Peyer's patch (tissue), 4 donors: Measurements from ENCODE around the gene PACRG. TPM values are rescaled to one million over a fixed set of nuclear protein-coding genes. Genes with fewer than 3 reads are reported as not detected.

Source experiments
- DNase-seq, 3 donors: peaks; one replicate each; pipeline ENCODE4 v3.0.0-alpha.2; 2017 to 2019
- H3K27ac ChIP-seq, 4 donors: fragments of 200-600 bp; sonication (generic); one replicate each; pipeline ENCODE4 v1.5.1; 2016 to 2019
- H3K27me3 ChIP-seq, 2 donors: fragments of 200-600 bp; sonication (generic); one replicate each; pipeline ENCODE4 v1.5.1; 2019
- H3K36me3 ChIP-seq, 3 donors: fragments of 200-600 bp; sonication (generic); one replicate each; pipeline ENCODE4 v1.5.1; 2016 to 2019
- H3K4me1 ChIP-seq, 4 donors: fragments of 200-600 bp; sonication (generic); one replicate each; pipeline ENCODE4 v1.5.1; 2016 to 2019
- H3K4me3 ChIP-seq, 4 donors: fragments of 200-600 bp; sonication (generic); 1 replicate in 3 of 4; 2 replicates in 1 of 4; pipeline ENCODE4 v1.5.1; 2016 to 2019; ENCODE audit warnings: mild to moderate bottlenecking in 1 of 4
- H3K9me3 ChIP-seq, 4 donors: fragments of 200-600 bp; sonication (generic); one replicate each; pipeline ENCODE4 v1.5.1; 2016 to 2019; ENCODE audit warnings: mild to moderate bottlenecking in 1 of 4
- POLR2A ChIP-seq, 2 donors: fragments of 450-650 bp; IDR thresholded peaks; one replicate each; pipeline ENCODE4 v1.5.1; 2017; ENCODE audit warnings: antibody characterized with exemption in 2 of 2, mild to moderate bottlenecking in 2 of 2, moderate library complexity in 2 of 2
- total RNA-seq, 4 donors: library from RNA; depleted of rRNA; stranded (reverse); fragments of >200 nt; gene quantifications; one replicate each; pipeline ENCODE4 v1.1.0, GENCODE V29; 2016
- TF ChIP-seq, protein P1 (sequence below), 6 experiments: fragments of 450-650 bp in 4 of 6; fragments of 200-600 bp in 2 of 6; sonication (generic) in 1 of 6; IDR thresholded peaks; one replicate each; pipeline ENCODE4 v1.5.1; 2017 to 2019; ENCODE audit warnings: antibody characterized with exemption in 6 of 6, mild to moderate bottlenecking in 3 of 6, moderate library complexity in 1 of 6

The PACRG gene
- total RNA-seq, 4 donors from 2014 or later: 0.76 to 2.5 TPM; not detected in 2

DNA sequence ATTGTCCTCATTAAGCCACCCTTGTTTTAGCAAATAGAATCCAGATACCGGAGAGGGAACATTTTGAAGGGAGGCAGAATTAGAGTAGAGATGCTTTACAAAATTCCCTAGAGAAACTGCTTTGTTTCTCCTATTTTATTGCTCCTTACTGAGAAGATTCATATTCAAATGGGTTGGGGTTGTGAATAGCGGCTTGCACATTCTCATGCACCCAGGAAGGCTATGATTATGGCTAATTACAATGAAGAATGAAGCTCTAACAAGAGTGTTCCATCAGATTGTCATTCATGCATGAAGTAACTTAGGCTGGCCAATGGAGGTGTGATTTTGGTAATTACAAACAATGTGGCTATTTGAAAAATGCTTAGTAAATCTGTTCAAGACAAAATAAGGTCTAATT, 129.6 kb downstream of the PACRG start:
- Histone ChIP-seq H3K9me3 (no peaks in the 10 kb centered on the region), H3K27me3 (no peaks in the 10 kb centered on the region), H3K36me3 (no peaks in the 10 kb centered on the region), H3K4me3 (no peak overlapping the region), H3K4me1 (no peaks in the 10 kb centered on the region), H3K27ac (no peak overlapping the region)
- no peak for TF ChIP-seq POLR2A (IDR thresholded peaks at IDR 0.05)
- TF ChIP-seq, protein P1, sequence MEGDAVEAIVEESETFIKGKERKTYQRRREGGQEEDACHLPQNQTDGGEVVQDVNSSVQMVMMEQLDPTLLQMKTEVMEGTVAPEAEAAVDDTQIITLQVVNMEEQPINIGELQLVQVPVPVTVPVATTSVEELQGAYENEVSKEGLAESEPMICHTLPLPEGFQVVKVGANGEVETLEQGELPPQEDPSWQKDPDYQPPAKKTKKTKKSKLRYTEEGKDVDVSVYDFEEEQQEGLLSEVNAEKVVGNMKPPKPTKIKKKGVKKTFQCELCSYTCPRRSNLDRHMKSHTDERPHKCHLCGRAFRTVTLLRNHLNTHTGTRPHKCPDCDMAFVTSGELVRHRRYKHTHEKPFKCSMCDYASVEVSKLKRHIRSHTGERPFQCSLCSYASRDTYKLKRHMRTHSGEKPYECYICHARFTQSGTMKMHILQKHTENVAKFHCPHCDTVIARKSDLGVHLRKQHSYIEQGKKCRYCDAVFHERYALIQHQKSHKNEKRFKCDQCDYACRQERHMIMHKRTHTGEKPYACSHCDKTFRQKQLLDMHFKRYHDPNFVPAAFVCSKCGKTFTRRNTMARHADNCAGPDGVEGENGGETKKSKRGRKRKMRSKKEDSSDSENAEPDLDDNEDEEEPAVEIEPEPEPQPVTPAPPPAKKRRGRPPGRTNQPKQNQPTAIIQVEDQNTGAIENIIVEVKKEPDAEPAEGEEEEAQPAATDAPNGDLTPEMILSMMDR (IDR thresholded peaks at IDR 0.05): no peak
- no peak for DNase-seq

DNA sequence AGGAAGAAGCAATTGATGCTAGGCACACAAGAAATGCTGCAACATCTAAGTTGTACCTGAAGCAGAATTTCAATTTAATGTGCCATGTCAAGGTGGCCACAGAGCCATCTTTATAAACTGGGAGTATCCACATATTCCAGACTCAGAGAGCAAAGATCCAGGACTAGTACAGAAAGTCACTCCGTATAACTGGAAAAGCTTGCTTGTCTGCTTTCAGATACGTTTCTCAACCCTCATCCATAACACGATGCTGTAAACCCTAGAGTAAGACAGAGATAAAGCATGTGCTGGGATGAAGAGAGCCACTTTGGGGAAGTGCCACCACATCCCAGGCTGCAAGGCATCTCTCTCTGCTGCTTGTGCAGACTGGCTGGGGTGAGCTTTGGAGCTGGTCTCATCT, 134.7 kb downstream of the PACRG start:
- DNase-seq: no peak
- Histone ChIP-seq H3K4me3 (no peak overlapping the region), H3K27ac (no peak overlapping the region), H3K36me3 (no peaks in the 10 kb centered on the region), H3K4me1 (no peaks in the 10 kb centered on the region), H3K9me3 (no peaks in the 10 kb centered on the region), H3K27me3 (no peaks in the 10 kb centered on the region)
- TF ChIP-seq, protein P1 (IDR thresholded peaks at IDR 0.05): no peak
- TF ChIP-seq POLR2A (IDR thresholded peaks at IDR 0.05): no peak

DNA sequence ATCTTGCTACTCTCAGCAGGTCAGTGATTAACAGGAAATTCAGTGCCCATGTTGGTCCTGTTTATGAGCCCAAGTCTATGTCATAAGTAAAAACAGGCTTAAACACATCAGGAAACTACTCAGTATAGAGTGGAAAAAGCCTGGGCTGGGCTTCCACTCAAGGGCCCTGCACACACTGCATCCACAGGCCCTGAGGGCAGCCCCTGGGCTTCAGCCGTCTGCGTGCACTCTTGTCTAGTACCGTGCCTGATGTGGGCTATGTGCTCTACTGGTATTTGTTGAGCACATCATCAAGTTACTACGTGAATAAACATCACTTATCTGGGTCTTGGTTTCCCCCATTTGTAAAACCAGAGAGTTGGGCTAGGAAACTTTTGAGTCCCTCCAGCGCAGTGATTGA, 135.2 kb downstream of the PACRG start:
- H3K4me1 ChIP-seq: no peaks in the 10 kb centered on the region
- H3K9me3 ChIP-seq: no peaks in the 10 kb centered on the region
- H3K27ac ChIP-seq: no peak overlapping the region
- H3K27me3 ChIP-seq: no peaks in the 10 kb centered on the region
- H3K36me3 ChIP-seq: no peaks in the 10 kb centered on the region
- TF ChIP-seq, protein P1 (IDR thresholded peaks at IDR 0.05): no peak
- TF ChIP-seq POLR2A (IDR thresholded peaks at IDR 0.05): no peak
- no peak for DNase-seq
- no peak overlapping the region for H3K4me3 ChIP-seq

DNA sequence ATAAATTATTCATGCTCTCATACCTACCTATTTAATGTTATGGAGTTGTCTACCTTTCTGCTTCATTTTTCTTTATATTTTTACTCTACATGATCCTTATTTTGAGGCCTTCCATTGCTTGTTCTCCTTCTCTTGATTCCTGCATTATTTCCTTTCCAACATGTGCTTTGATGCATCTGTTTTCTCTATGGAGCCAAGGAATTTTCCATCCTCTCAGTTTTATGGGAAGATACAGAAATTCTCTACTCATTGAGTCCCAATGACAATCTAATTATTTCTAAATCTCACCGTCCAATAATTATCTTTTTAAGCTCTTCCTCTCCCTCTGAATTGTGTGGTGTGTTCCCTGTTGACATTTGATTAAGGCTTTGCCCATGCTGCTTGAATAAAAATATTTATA, 136.0 kb downstream of the PACRG start:
- Histone ChIP-seq H3K27me3 (no peaks in the 10 kb centered on the region), H3K27ac (no peak overlapping the region), H3K9me3 (no peaks in the 10 kb centered on the region), H3K4me3 (no peak overlapping the region), H3K36me3 (no peaks in the 10 kb centered on the region), H3K4me1 (no peaks in the 10 kb centered on the region)
- TF ChIP-seq, protein P1 (IDR thresholded peaks at IDR 0.05): no peak
- no peak for TF ChIP-seq POLR2A (IDR thresholded peaks at IDR 0.05)
- DNase-seq: no peak

DNA sequence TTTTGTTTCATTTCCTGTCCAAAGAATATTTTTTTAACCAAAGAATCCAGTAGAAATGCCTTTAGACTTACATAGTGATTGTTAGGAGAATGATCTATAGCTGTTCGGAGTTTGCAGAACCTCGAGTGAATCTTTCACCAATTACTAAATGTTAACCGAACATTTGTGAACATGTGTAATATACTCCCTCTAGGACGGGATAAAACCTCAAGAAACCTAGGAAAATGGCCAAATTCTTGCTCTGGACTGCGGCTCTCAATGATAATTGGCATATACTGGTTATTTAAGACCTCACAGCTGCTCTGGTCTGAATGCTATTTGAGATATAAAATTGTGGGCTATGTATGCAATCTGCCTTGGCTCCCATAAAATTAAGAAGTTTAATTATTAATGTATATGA, 137.1 kb downstream of the PACRG start:
- TF ChIP-seq, protein P1 (IDR thresholded peaks at IDR 0.05): no peak
- no peak for TF ChIP-seq POLR2A (IDR thresholded peaks at IDR 0.05)
- Histone ChIP-seq H3K27me3 (no peaks in the 10 kb centered on the region), H3K4me3 (no peak overlapping the region), H3K27ac (no peak overlapping the region), H3K9me3 (no peaks in the 10 kb centered on the region), H3K4me1 (no peaks in the 10 kb centered on the region), H3K36me3 (no peaks in the 10 kb centered on the region)
- DNase-seq: no peak

DNA sequence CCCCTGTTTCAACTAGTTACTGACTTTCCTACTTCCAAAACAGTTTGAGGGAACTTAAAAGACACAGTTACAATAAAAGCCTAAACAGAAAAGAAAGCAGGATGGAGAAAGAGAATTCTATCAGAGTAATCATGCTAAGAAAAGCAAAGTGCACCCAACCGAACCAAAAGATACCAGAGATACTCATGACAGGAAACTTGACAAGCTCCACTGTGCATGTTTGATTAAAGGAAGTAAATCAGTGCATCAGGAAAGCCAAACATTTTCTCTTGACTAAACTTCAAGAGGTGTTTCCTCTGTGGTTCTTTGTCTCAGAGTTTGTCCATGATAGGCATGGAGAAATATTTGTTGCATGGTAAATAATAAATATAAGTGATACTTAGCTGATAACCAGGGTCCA, 138.9 kb downstream of the PACRG start:
- no peak for DNase-seq
- no peaks in the 10 kb centered on the region for H3K36me3 ChIP-seq
- H3K9me3 ChIP-seq: no peaks in the 10 kb centered on the region
- no peak overlapping the region for H3K4me3 ChIP-seq
- no peaks in the 10 kb centered on the region for H3K27me3 ChIP-seq
- H3K27ac ChIP-seq: no peak overlapping the region
- TF ChIP-seq POLR2A (IDR thresholded peaks at IDR 0.05): no peak
- TF ChIP-seq, protein P1 (IDR thresholded peaks at IDR 0.05): no peak
- no peaks in the 10 kb centered on the region for H3K4me1 ChIP-seq
